Stimulated activated CD8-positive, alpha-beta memory T cell treated with anti-CD3 and anti-CD28 coated beads, Interleukin-7, amount 100 ng/mL, for 1 hour (primary cell): ENCODE data around the gene FOXD1.
"Not testable (repeated sequence)": the region's sequence is repeated elsewhere in the genome, so short reads cannot be mapped to it uniquely, and the experiment has no call there.

ENCODE experiments used
- DNase-seq, 2 donors: peaks; one replicate each; pipeline ENCODE4 v3.0.0-alpha.2; 2020; ENCODE audit warnings: low read depth in 2 of 2

The FOXD1 gene

GRCh38 chr5:73417303-73418034 is 31.1 kb downstream of the FOXD1 start:
- DNase-seq: no peak

DNA sequence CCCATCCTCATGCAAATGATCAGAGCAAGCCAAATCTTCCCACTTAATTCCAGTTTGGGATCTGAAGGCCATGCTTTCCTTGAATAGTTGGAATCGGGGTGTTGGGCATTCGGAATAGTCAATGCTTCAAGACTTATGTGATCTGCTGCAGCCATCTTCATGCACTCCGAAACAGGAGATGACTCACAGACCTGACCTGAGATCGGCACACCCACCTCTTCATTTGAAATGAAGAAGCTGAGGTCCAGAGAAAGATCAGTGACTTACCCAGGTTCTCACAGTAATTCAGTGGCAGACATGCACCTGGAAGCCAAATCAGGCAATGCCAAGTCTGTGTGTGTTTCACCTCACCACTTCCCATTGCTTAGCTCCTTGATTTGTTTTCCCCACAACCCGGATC is 33.0 kb downstream of the FOXD1 start:
- DNase-seq: no peak

GRCh38 chr5:73415171-73415570 is 33.4 kb downstream of the FOXD1 start:
- no peak for DNase-seq

- DNase-seq: no peak
These were observed 36.0 kb downstream of the FOXD1 start for GRCh38 chr5:73412597-73412988.

- no peak for DNase-seq
These were observed 36.5 kb downstream of the FOXD1 start for GRCh38 chr5:73411936-73412596.

- DNase-seq: not testable (repeated sequence)
These were observed 38.6 kb downstream of the FOXD1 start for GRCh38 chr5:73409927-73410326.

GRCh38 chr5:73405691-73406090 is 42.9 kb downstream of the FOXD1 start:
- no peak for DNase-seq

DNA sequence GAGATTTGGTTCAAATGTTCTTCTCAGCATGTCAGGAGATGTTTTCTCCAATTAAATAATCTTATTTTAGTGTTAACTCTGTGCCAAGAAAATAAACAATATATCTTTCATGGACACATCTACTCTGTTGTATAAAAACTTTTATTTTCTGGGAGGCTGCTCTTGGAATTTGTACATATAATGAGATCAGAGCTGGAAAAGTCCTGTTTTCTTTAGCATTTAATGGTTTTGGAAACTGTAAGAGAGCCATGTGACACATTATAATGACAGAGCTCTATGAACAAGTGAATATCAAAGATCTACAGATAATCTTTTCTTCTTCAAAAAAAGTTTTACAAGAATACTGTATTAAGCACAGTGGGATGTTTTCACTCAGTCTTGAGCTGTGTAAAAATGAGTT is 48.8 kb downstream of the FOXD1 start:
- DNase-seq: no peak
